Measurements from ENCODE around the gene DCAF12. TPM values are rescaled to one million over a fixed set of nuclear protein-coding genes. Genes with fewer than 3 reads are reported as not detected.
"Not testable (repeated sequence)": the region's sequence is repeated elsewhere in the genome, so short reads cannot be mapped to it uniquely, and the experiment has no call there.

Gene DCAF12
- total and polyA plus RNA-seq, 12 donors: 15.1 to 88.3 (median 58.5) TPM

DNA sequence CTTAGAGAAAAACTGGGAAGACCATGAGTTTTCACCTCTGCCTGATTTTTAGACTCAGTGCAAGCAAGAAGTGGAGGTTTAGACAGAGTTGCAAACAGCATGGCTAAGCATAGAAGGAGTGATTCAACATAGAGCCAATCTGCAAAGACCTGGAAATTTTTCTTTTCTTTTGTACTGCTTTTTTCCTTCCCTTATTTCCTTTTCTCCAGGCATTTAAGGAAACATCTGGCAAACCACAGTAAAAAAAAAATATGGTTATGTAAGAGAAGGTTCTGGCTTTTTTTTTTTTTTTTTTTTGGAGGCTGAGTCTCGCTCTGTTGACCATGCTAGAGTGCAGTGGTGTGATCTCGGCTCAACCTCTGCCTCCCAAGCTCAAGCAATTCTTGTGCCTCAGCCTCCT lies 16.6 kb upstream of the DCAF12 start:
- H3K4me1 ChIP-seq (replicated peaks in 1 of 2): peaks cover 14 to 28% of the 10 kb centered on the region in 2 donors
- no peak for DNase-seq
- no peaks in the 10 kb centered on the region for H3K36me3 ChIP-seq (replicated peaks in 1 of 2)
- H3K4me3 ChIP-seq: no peak overlapping the region
- intact Hi-C loops (cut with DNase I): no loop called here
- no peak for TF ChIP-seq POLR2A (IDR thresholded peaks at IDR 0.05)
- TF ChIP-seq, protein P1, sequence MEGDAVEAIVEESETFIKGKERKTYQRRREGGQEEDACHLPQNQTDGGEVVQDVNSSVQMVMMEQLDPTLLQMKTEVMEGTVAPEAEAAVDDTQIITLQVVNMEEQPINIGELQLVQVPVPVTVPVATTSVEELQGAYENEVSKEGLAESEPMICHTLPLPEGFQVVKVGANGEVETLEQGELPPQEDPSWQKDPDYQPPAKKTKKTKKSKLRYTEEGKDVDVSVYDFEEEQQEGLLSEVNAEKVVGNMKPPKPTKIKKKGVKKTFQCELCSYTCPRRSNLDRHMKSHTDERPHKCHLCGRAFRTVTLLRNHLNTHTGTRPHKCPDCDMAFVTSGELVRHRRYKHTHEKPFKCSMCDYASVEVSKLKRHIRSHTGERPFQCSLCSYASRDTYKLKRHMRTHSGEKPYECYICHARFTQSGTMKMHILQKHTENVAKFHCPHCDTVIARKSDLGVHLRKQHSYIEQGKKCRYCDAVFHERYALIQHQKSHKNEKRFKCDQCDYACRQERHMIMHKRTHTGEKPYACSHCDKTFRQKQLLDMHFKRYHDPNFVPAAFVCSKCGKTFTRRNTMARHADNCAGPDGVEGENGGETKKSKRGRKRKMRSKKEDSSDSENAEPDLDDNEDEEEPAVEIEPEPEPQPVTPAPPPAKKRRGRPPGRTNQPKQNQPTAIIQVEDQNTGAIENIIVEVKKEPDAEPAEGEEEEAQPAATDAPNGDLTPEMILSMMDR (IDR thresholded peaks at IDR 0.05): no peak
- H3K9me3 ChIP-seq (replicated peaks in 1 of 3): no peaks in the 10 kb centered on the region
- peak overlapping the region in 1 of 5 donors; percentile 48 for H3K27ac ChIP-seq
- no peaks in the 10 kb centered on the region for H3K27me3 ChIP-seq
- 42 to 65% (median 51%) methylated on average over 2 of the region's 2 CpGs for WGBS, 4 donors

DNA sequence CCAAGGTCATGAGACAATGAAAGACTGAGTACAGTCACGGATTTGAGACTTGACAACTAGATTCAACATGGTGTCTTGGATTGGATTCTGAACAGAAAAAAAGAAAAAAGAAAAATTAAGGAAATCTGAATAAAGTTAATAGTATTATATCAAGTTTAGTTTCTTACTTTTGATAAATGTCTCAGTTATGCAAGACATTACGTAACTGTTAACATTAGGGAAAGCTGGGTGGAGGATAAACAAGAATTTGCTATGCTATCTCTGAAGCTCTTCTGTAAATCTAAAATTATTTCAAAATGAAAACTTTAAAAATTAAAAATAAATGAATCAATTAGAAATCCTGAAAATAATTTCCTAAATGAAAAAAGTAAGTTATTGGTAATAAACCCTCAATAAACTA lies 14.4 kb upstream of the DCAF12 start:
- 22 to 30% (median 28%) methylated on average over 2 of the region's 2 CpGs for WGBS, 4 donors
- Histone ChIP-seq H3K27ac (peak overlapping the region in 4 of 5 donors; percentile 28 to 69 (median 37)), H3K4me3 (no peak overlapping the region), H3K36me3 (replicated peaks in 1 of 2) (no peaks in the 10 kb centered on the region), H3K27me3 (no peaks in the 10 kb centered on the region), H3K4me1 (replicated peaks in 1 of 2) (peaks cover 14 to 28% of the 10 kb centered on the region in 2 donors), H3K9me3 (replicated peaks in 1 of 3) (no peaks in the 10 kb centered on the region)
- intact Hi-C loops (cut with DNase I): no loop called here
- no peak for DNase-seq
- TF ChIP-seq, protein P1 (IDR thresholded peaks at IDR 0.05): no peak

DNA sequence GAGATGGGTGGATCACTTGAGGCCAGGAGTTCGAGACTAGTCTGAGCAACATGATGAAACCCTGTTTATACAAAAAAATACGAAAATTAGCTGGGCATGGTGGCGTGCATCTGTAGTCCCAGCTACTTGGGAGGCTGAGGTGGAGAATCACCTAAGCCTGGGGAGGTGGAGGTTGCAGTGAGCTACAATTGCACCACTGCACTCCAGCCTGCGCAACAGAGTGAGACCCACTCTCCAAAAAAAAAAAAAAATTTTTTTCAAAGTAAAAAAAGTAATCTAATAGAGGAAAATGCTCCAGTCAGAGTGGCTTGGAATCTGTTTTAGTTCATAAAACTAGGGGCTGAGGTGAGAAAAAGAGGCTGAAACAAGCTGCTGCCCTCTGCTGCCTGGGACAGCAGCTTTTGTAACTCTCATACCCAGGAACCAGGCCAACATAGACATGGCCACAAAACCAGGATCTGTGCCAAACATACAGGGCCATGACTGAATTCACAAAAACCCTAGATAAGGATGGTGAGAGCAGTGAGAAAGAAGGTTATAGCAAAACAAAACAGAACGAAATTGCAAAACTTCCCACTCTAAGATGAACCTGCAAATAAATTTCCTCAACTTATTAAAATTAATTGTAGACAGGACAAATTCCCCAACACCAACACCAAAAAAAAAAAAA lies 13.1 kb upstream of the DCAF12 start:
- Histone ChIP-seq H3K36me3 (replicated peaks in 1 of 2) (no peaks in the 10 kb centered on the region), H3K9me3 (replicated peaks in 1 of 3) (no peaks in the 10 kb centered on the region), H3K27me3 (no peaks in the 10 kb centered on the region), H3K4me1 (replicated peaks in 1 of 2) (peaks cover 14 to 28% of the 10 kb centered on the region in 2 donors), H3K4me3 (no peak overlapping the region), H3K27ac (peak overlapping the region in 4 of 5 donors; percentile 28 to 69 (median 41))
- 53 to 67% (median 58%) methylated on average over 5 of the region's 5 CpGs for WGBS, 4 donors
- DNase-seq: peak; percentile 78 to 93 (median 89)
- intact Hi-C loops (cut with DNase I): no loop called here
- TF ChIP-seq POLR2A (IDR thresholded peaks at IDR 0.05): peak in 1 of 2 donors; percentile 16
- TF ChIP-seq, protein P1 (IDR thresholded peaks at IDR 0.05): peak in 5 of 6 experiments; percentile 37 to 43 (median 39)

DNA sequence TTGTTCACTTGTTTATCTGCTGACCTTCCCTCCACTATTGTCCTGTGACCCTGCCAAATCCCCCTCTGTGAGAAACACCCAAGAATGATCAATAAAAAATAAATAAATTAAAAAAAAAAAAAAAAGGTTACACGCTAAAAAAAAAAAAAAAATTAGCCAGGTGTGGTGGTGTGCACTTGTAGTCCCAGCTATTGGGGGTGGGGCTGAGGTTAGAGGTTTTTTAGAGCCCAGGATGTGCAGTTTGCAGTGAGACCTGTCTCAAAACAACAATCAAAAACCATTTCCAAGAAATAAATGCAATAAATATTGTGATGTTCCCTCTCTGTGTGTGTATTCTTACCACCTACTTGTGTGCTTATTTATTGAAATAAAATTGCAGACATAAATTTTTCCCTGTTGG lies 12.1 kb upstream of the DCAF12 start:
- H3K9me3 ChIP-seq (replicated peaks in 1 of 3); intact Hi-C loops (cut with DNase I); H3K36me3 ChIP-seq (replicated peaks in 1 of 2); H3K27ac ChIP-seq; H3K27me3 ChIP-seq; H3K4me3 ChIP-seq; DNase-seq: not testable (repeated sequence)
- H3K4me1 ChIP-seq (replicated peaks in 1 of 2): peaks cover 14 to 28% of the 10 kb centered on the region in 2 donors
- WGBS, 4 donors: 67 to 84% (median 73%) methylated on average over 1 of the region's 1 CpG

DNA sequence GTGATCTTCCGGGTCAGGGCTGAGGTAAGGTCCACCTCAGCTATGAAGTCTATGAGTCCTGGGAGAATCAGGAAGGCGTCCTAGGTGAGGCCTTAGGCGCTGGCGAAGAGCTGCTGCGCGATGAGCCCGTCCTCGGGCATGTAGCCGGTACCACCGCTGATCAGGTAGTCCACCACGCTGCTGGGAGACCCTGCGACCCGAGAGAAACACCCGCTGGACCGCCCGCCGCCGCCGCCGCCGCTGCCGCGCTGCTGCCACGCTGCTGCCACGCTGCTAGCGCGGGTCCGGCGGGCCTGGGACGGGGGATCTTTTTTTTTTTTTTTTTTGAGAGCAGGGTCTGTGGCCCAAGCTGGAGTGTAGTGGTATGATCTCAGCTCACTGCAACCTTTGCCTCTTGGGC lies 8.0 kb upstream of the DCAF12 start:
- intact Hi-C loops (cut with DNase I): no loop called here
- no peak overlapping the region for H3K4me3 ChIP-seq
- H3K27me3 ChIP-seq: no peaks in the 10 kb centered on the region
- TF ChIP-seq POLR2A (IDR thresholded peaks at IDR 0.05): no peak
- TF ChIP-seq, protein P1 (IDR thresholded peaks at IDR 0.05): no peak
- H3K36me3 ChIP-seq (replicated peaks in 1 of 2): no peaks in the 10 kb centered on the region
- no peak for DNase-seq
- H3K4me1 ChIP-seq (replicated peaks in 1 of 2): peaks cover 9 to 13% of the 10 kb centered on the region in 2 donors
- 94 to 96% (median 94%) methylated on average over 28 to 30 of the region's 30 CpGs for WGBS, 4 donors
- H3K27ac ChIP-seq: no peak overlapping the region
- H3K9me3 ChIP-seq (replicated peaks in 1 of 3): no peaks in the 10 kb centered on the region

All from adrenal gland (tissue), 12 donors.